ENCODE results near the gene CPEB4.

DNA sequence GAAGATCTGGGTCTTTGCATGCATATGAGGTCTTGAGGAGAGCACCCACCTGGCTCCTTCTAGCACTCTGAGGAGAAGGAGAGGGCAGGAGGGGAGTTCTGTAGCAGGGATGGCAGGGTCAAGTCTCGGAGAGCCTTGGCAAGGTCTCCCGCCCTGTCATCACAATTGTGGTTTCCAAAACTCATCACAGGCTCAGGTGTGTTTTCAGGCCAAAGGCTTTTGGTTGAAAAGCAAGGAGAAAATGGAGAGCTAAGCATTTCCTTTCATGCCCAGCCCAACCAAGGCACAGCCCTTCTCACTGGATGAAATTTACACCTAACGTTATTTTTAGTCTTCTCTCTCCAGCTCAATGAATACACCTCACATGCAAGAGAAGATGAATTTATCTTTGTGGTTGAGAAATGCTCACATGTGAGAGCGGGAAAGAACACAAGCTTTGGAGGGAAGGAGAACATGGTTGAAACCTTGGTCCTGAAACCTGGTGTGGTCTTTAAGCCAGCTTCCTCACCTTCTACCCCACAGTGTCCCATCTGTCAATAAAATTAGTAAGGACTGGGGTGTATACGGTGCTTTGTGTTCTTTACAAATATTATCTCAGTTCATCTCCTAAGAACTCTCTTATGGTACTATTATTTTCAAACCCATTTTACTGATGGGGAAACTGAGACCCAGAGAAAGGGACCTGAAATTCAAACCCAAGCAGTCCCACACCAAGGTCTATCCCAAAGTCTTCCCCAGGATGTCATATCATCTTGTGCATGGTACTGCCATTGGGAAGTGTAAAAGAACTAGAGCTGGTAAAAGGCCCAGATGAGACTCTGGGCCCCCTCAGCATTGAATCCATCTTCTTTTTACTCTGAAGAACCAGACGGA lies 47.8 kb upstream of the CPEB4 start:
- TF ChIP-seq GATA2 (IDR thresholded peaks at IDR 0.05; ENCODE audit: low read depth, low read length) (no peak), GATA3 (IDR thresholded peaks at IDR 0.05; ENCODE audit: low read depth, low read length) (no peak)

Data from SH-SY5Y (cell line).